IPS-NIHi7 (cell line): ENCODE measurements around the gene CRB1.
A peak's percentile ranks its signal among the peaks of the same experiment; 100 is the strongest.

Experiments used
- DNase-seq: peaks from one replicate; pipeline ENCODE4 v3.0.0; 2012; ENCODE audit warnings: mixed read lengths; ENCODE audit errors: extremely low spot score

The CRB1 gene

GRCh38 chr1:197343663-197344273 lies 75.7 kb downstream of the CRB1 start:
- DNase-seq, result no peak

- no peak for DNase-seq
Observed at GRCh38 chr1:197351821-197352440, 83.9 kb downstream of the CRB1 start.

GRCh38 chr1:197355248-197355995 lies 87.4 kb downstream of the CRB1 start:
- DNase-seq, result no peak

- DNase-seq, result peak; percentile 40
Observed at GRCh38 chr1:197356723-197357533, 88.9 kb downstream of the CRB1 start.

- DNase-seq, result no peak
Observed at GRCh38 chr1:197358959-197359358, 90.9 kb downstream of the CRB1 start.

- DNase-seq, result no peak
Observed at GRCh38 chr1:197360068-197360467, 92.0 kb downstream of the CRB1 start.

- no peak for DNase-seq
Observed at GRCh38 chr1:197362871-197363270, 94.8 kb downstream of the CRB1 start.

GRCh38 chr1:197363855-197364254 lies 95.8 kb downstream of the CRB1 start:
- DNase-seq, result no peak

- DNase-seq, result no peak
Observed at GRCh38 chr1:197366996-197367395, 98.9 kb downstream of the CRB1 start.

GRCh38 chr1:197367627-197368026 lies 99.6 kb downstream of the CRB1 start:
- DNase-seq, result no peak

GRCh38 chr1:197374428-197374827 lies 106.4 kb downstream of the CRB1 start:
- no peak for DNase-seq

GRCh38 chr1:197384471-197384870 lies 116.4 kb downstream of the CRB1 start:
- no peak for DNase-seq

GRCh38 chr1:197388801-197389200 lies 120.7 kb downstream of the CRB1 start:
- no peak for DNase-seq

- DNase-seq, result no peak
Observed at GRCh38 chr1:197390856-197391255, 122.8 kb downstream of the CRB1 start.

- no peak for DNase-seq
Observed at GRCh38 chr1:197391303-197392226, 123.5 kb downstream of the CRB1 start.

GRCh38 chr1:197392541-197392940 lies 124.5 kb downstream of the CRB1 start:
- DNase-seq, result no peak

GRCh38 chr1:197393105-197393504 lies 125.1 kb downstream of the CRB1 start:
- no peak for DNase-seq

GRCh38 chr1:197393772-197394171 lies 125.7 kb downstream of the CRB1 start:
- no peak for DNase-seq

- no peak for DNase-seq
Observed at GRCh38 chr1:197394831-197395608, 127.0 kb downstream of the CRB1 start.

GRCh38 chr1:197397895-197398294 lies 129.8 kb downstream of the CRB1 start:
- DNase-seq, result no peak
